B cell (primary cell): ENCODE data around the gene PTPRN2. TPM values are rescaled to one million over a fixed set of nuclear protein-coding genes. Genes with fewer than 3 reads are reported as not detected.

Experiments
- ATAC-seq: fragments of 200-7000 bp; cut with Tn5 transposase; one replicate; pipeline ENCODE4 v1.10.0; 2021; ENCODE audit warnings: low read depth, mild to moderate bottlenecking, moderate number of reproducible peaks, moderate library complexity
- CTCF ChIA-PET: fragments of 350-600 bp; sonication (Branson Sonifier 250); formaldehyde crosslinking; loops from one replicate; lab custom pipeline; 2021; ENCODE audit warnings: antibody characterized with exemption, inconsistent platforms; lab: Charles Lee
- POLR2A ChIA-PET: fragments of 350-600 bp; sonication (Branson Sonifier 250); formaldehyde crosslinking; loops from one replicate; lab custom pipeline; 2021; ENCODE audit warnings: antibody characterized with exemption; lab: Charles Lee
- DNase-seq: peaks from one replicate; pipeline ENCODE4 v3.0.0; 2013
- H2AFZ ChIP-seq: 2 replicates; pipeline ENCODE4 v1.6.1; 2012; ENCODE audit warnings: mild to moderate bottlenecking, low read depth, low read length; ENCODE audit not compliant: insufficient read depth, poor library complexity, severe bottlenecking
- H3K27ac ChIP-seq, 2 donors: 1 replicate in 1 of 2; 2 replicates in 1 of 2; pipeline ENCODE4 v1.5.1; 2012 to 2013; ENCODE audit warnings: low read length in 2 of 2, mild to moderate bottlenecking in 2 of 2, moderate library complexity in 1 of 2
- H3K27me3 ChIP-seq, 4 experiments: fragments of 200-600 bp in 1 of 4; sonication (generic) in 1 of 4; replicated peaks in 1 of 4; 1 replicate in 2 of 4; 2 replicates in 2 of 4; pipeline versions ENCODE4 v1.6.1 to v1.7.0; 2013 to 2016; ENCODE audit warnings: low read length in 3 of 4, mild to moderate bottlenecking in 2 of 4, mixed read lengths in 1 of 4, moderate library complexity in 1 of 4; ENCODE audit not compliant: insufficient read depth in 4 of 4, control insufficient read depth in 3 of 4; ENCODE audit errors: control extremely low read depth in 1 of 4
- H3K36me3 ChIP-seq, 2 experiments: replicated peaks in 1 of 2; 1 replicate in 1 of 2; 2 replicates in 1 of 2; pipeline versions ENCODE4 v1.6.1 to v1.7.1; 2013; ENCODE audit warnings: low read length in 1 of 2; ENCODE audit not compliant: insufficient read depth in 2 of 2, control insufficient read depth in 1 of 2; ENCODE audit errors: control extremely low read depth in 1 of 2, extremely low read depth in 1 of 2
- H3K4me1 ChIP-seq, 2 donors: fragments of 200-600 bp in 1 of 2; sonication (generic) in 1 of 2; 1 replicate in 1 of 2; 2 replicates in 1 of 2; pipeline versions ENCODE4 v1.5.1 to v1.6.1; 2013 to 2017; ENCODE audit warnings: low read length in 2 of 2; ENCODE audit not compliant: control insufficient read depth in 2 of 2, insufficient read depth in 2 of 2
- H3K4me2 ChIP-seq: replicated peaks from 2 replicates; pipeline ENCODE3; 2012; ENCODE audit warnings: mild to moderate bottlenecking, low read depth, low read length; ENCODE audit not compliant: poor library complexity, severe bottlenecking
- H3K4me3 ChIP-seq, 5 experiments: fragments of 200-600 bp in 1 of 5; sonication (generic) in 1 of 5; 1 replicate in 3 of 5; 2 replicates in 2 of 5; pipeline versions ENCODE4 v1.5.1 to v1.7.0; 2011 to 2016; ENCODE audit warnings: low read length in 4 of 5, mild to moderate bottlenecking in 4 of 5, low read depth in 2 of 5, control low read depth in 1 of 5, moderate library complexity in 1 of 5; ENCODE audit not compliant: insufficient read depth in 1 of 5; ENCODE audit errors: control extremely low read depth in 1 of 5, extremely low read depth in 1 of 5
- H3K79me2 ChIP-seq: fragments of 200-600 bp; sonication (generic); one replicate; pipeline ENCODE4 v1.6.0; 2016; ENCODE audit warnings: low read length; ENCODE audit not compliant: control insufficient read depth, insufficient read depth
- H3K9ac ChIP-seq: fragments of 200-600 bp; sonication (generic); 2 replicates; pipeline ENCODE4 v1.6.1; 2017; ENCODE audit warnings: mild to moderate bottlenecking, low read length, moderate library complexity
- H3K9me3 ChIP-seq, 3 donors: one replicate each; pipeline versions ENCODE4 v1.6.1 to v1.7.1; 2013; ENCODE audit warnings: low read length in 2 of 3; ENCODE audit not compliant: control insufficient read depth in 2 of 3, insufficient read depth in 1 of 3; ENCODE audit errors: control extremely low read depth in 1 of 3
- H4K20me1 ChIP-seq: 2 replicates; pipeline ENCODE4 v1.6.0; 2012; ENCODE audit warnings: mild to moderate bottlenecking, low read length; ENCODE audit not compliant: insufficient read depth, control insufficient read depth, poor library complexity, severe bottlenecking
- H3K27ac Mint-ChIP-seq: one replicate; pipeline ENCODE4 v1.8.0; 2021; ENCODE audit warnings: mixed read lengths
- H3K27me3 Mint-ChIP-seq: one replicate; pipeline ENCODE4 v1.8.0; 2021; ENCODE audit warnings: mixed read lengths
- H3K4me1 Mint-ChIP-seq: one replicate; pipeline ENCODE4 v1.8.0; 2021; ENCODE audit warnings: mixed read lengths
- H3K4me3 Mint-ChIP-seq: one replicate; pipeline ENCODE4 v1.8.0; 2021; ENCODE audit warnings: mixed read lengths
- H3K9me3 Mint-ChIP-seq: one replicate; pipeline ENCODE4 v1.8.0; 2022; ENCODE audit warnings: mixed read lengths; ENCODE audit not compliant: insufficient read depth
- EZH2 ChIP-seq: IDR thresholded peaks from 2 replicates; pipeline ENCODE4 v1.6.1; 2012; ENCODE audit warnings: borderline replicate concordance, low read depth, mild to moderate bottlenecking, moderate library complexity, low read length; ENCODE audit not compliant: insufficient read depth, poor library complexity, severe bottlenecking
- WGBS: methylation state at CpG from one replicate; pipeline ENCODE4 v1.1.5; 2013; ENCODE audit warnings: missing lambda C conversion rate; ENCODE audit not compliant: insufficient coverage; 5-methylcytosine and 5-hydroxymethylcytosine counted together
- intact Hi-C: fragments of 100-400 bp; cut with micrococcal nuclease; formaldehyde crosslinking; loops from one replicate; pipeline ENCODE4 v1.10.0; 2022
- polyA plus RNA-seq: library from polyadenylated mRNA; depleted of rRNA; stranded (reverse); fragments of >200 nt; gene quantifications from 2 replicates; pipeline ENCODE4 v1.2.3, GENCODE V29; 2012
- total RNA-seq, 2 donors: library from RNA; stranded (reverse); fragments of 120-200 nt in 1 of 2; gene quantifications; 1 replicate in 1 of 2; 2 replicates in 1 of 2; pipeline versions ENCODE4 v1.2.3 to v1.2.4, GENCODE V29; 2013 to 2022
- TF ChIP-seq, protein P1 (sequence below): fragments of 200-600 bp; IDR thresholded peaks from one replicate; pipeline ENCODE4 v1.8.0; 2022; ENCODE audit warnings: antibody characterized with exemption, mild to moderate bottlenecking

The PTPRN2 gene
- total and polyA plus RNA-seq, 2 donors (not counting 1 experiment from before 2014, with no cell fraction given), result 2.0 to 5.0 TPM

DNA sequence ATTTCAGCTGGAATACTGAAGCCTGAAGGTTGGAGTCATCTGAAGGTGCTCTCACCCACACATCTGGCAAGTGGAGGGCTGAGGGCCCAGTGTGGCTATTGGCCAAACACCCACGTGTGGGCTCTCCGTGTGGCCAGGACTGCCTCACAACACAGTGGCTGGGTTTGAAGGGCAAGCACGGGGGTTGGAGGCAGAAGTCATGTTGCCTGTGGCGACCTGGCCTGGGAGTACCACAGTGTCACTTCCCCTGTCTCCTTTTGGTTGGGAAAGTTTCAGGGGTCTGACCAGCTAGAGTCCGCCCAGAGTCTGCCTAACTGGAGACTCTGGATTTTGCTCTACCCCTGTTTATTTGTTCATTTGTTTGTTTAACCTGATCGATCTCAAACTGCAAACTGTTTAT, 1081.4 kb downstream of the PTPRN2 start:
- Histone ChIP-seq H3K27me3 (peaks cover 0 to 16% (median 0%) of the 10 kb centered on the region in 4 experiments), H3K4me1 (peaks cover 5 to 9% of the 10 kb centered on the region in 2 donors), H3K4me3 (no peak overlapping the region), H2AFZ (no peak overlapping the region), H3K9me3 (peaks cover 0 to 5% (median 0%) of the 10 kb centered on the region in 3 donors), H3K79me2 (no peaks in the 10 kb centered on the region), H4K20me1 (no peaks in the 10 kb centered on the region), H3K27ac (no peak overlapping the region), H3K4me2 (no peak overlapping the region), H3K36me3 (no peaks in the 10 kb centered on the region), H3K9ac (no peak overlapping the region)
- CTCF ChIA-PET, result no interaction called here
- Mint-ChIP-seq H3K27ac (no peak overlapping the region), H3K27me3 (peaks cover 36% of the 10 kb centered on the region), H3K9me3 (no peaks in the 10 kb centered on the region), H3K4me3 (no peak overlapping the region), H3K4me1 (peaks cover 6% of the 10 kb centered on the region)
- DNase-seq, result no peak
- no peak for ATAC-seq
- intact Hi-C loops, result no loop called here
- POLR2A ChIA-PET, result no interaction called here
- 85% methylated on average over 6 of the region's 6 CpGs for WGBS
- TF ChIP-seq, protein P1, sequence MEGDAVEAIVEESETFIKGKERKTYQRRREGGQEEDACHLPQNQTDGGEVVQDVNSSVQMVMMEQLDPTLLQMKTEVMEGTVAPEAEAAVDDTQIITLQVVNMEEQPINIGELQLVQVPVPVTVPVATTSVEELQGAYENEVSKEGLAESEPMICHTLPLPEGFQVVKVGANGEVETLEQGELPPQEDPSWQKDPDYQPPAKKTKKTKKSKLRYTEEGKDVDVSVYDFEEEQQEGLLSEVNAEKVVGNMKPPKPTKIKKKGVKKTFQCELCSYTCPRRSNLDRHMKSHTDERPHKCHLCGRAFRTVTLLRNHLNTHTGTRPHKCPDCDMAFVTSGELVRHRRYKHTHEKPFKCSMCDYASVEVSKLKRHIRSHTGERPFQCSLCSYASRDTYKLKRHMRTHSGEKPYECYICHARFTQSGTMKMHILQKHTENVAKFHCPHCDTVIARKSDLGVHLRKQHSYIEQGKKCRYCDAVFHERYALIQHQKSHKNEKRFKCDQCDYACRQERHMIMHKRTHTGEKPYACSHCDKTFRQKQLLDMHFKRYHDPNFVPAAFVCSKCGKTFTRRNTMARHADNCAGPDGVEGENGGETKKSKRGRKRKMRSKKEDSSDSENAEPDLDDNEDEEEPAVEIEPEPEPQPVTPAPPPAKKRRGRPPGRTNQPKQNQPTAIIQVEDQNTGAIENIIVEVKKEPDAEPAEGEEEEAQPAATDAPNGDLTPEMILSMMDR, result no peak
- TF ChIP-seq EZH2, result no peak

DNA sequence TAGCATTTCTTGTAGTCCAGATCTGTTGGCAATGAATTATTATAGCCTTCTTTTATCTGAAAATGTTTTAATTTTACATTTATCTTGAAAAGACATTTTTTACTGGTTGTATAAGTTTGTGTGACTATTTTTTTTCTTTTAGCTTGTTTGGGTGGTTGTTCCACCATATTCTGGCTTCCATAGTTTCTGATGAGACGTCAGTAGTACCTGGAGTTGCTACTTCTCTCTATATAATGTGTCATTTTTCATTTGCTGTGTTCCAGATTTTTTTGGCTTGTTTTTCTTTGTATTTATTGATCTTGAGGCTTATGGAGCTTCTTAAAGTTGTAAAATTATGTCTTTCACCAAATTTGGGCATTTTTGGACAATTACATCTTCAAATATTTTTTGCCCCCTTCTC, 1082.0 kb downstream of the PTPRN2 start:
- Histone ChIP-seq H3K9me3 (peaks cover 0 to 5% (median 0%) of the 10 kb centered on the region in 3 donors), H3K36me3 (no peaks in the 10 kb centered on the region), H3K4me2 (no peak overlapping the region), H2AFZ (no peak overlapping the region), H3K4me1 (peaks cover 5 to 9% of the 10 kb centered on the region in 2 donors), H3K79me2 (no peaks in the 10 kb centered on the region), H3K4me3 (no peak overlapping the region), H4K20me1 (no peaks in the 10 kb centered on the region), H3K27me3 (peaks cover 0 to 16% (median 0%) of the 10 kb centered on the region in 4 experiments), H3K27ac (no peak overlapping the region), H3K9ac (no peak overlapping the region)
- DNase-seq (no peak), ATAC-seq (no peak)
- Mint-ChIP-seq H3K4me1 (peaks cover 6% of the 10 kb centered on the region), H3K9me3 (no peaks in the 10 kb centered on the region), H3K27ac (no peak overlapping the region), H3K4me3 (no peak overlapping the region), H3K27me3 (peaks cover 36% of the 10 kb centered on the region)
- intact Hi-C loops, result no loop called here
- ChIA-PET CTCF (no interaction called here), POLR2A (no interaction called here)
- TF ChIP-seq, protein P1, result no peak
- no peak for TF ChIP-seq EZH2
- no CpG with 5 or more reads among the region's 1 CpG for WGBS
